Activated effector memory CD4-positive, alpha-beta T cell treated with anti-CD3 and anti-CD28 coated beads, Interleukin-2, amount 50 U/mL, for 16 hours (primary cell): ENCODE measurements around the gene KPTN.
A peak's percentile ranks its signal among the peaks of the same experiment; 100 is the strongest.

Source experiments
- DNase-seq: peaks from one replicate; pipeline ENCODE4 v3.0.0-alpha.2; 2020

Gene KPTN

GRCh38 chr19:47432091-47432490, 51.9 kb downstream of the KPTN start:
- DNase-seq, result no peak

- peak; percentile 69 for DNase-seq
Observed at GRCh38 chr19:47430041-47430802, 53.8 kb downstream of the KPTN start.

DNA sequence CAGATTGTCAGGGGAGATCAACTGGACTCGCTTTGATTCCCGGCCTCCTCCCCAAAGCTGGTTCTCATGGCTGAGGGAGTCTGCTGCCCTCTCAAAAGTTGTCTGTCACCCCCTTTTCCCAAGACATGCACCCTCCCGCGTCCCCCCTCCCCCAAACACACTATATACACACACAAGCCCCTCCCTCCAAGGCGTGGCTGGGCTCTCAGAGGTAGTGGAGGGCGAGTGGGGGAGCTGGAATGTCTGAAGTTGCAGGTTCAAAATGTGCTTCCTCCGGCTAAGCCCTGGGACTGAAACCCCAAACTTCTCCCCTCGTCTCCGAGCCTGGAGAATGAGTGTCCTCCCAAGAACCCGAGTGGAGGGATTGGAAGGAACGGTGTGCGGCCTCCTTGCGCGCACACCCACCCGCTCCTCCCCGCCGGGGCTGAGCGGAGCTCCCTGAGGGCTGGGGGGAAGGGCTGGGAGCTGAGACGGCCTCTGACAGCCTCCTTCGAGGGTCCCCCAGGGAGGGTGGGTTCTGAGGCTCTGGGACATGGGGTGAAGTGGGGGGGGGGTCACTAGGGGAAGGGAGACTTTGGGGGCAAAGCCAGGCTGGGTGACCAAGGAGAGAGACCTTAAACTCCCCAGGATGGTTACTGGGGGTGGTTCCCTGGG, 54.8 kb downstream of the KPTN start:
- no peak for DNase-seq

DNA sequence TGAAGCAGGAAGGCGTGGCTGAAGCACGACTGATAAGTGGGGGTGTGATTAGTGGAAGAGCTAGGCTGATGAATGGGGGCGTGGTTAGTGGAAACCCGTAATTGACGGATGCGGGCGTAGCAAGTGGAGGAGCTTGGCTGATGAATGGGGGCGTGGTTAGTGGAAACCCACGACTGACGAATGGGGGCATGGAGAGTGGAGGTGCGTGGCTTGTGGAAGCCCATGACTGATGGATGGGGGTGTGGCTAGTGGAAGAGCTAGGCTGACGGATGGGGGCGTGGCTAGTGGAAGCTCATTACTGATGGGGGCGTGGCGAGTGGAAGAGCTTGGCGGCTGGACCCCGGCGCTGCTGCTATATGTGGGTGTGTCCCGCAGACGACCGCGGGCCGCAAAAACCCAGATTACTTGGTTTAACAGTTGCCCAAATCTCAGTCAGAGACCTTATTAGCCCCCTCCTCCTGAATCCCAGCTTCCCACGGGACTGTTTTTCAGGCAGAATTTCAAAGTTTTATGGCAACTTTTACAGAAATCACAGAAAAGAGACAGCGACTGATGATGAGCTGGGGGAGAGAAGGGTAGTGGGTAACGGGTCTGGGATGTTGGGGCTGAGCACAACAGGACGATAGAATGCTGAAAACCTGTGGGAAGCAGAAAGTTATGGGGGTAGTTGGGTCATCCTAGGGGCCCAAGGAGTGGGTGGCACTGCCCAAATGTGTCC, 55.7 kb downstream of the KPTN start:
- peak; percentile 92 for DNase-seq

DNA sequence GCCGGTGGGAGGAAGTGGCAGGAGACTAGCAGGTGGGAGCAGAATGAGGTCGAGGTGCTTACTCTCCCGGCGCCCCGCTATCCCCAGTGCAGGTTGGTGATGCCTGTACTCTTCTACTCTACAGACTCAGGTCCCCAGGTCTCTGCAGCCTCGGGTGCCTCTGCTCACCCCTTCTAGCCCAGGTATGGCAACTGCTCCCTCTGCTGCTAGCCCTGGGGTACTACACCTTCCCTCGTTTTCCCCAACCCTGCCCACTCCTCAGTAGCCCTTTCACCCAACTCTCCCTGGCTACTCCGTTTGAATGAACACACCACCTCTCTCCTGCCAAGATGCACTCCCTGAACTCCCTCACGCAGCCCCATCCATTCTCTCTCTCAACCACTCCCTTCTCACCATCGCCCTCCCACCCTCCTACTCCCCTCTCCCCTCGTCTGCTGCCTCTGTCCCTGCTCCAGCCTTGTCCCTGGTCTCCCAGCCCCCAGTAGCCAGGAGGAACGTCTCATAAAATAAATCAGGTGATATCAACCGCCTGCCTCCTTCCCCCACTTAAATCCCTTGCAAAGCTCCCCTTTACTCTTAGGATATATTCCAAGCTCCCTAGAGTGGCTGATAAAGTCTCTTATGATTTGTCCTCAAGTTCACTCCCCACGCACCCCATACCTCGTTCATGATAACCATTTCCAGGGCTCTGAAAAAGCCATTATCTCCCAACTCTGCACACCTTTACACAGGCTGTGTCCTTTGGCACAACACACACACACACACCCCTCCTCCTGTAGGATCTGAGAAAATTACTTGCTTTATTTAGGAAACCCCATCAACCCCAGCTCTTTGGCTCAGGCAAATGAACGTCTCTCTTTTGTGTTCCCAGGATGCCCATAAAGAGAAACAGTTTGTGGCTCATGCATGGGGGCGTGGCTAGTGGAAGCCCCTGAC, 56.5 kb downstream of the KPTN start:
- DNase-seq, result peak; percentile 89
